B cell (primary cell): Measurements from ENCODE around the gene AGPAT1.

ENCODE experiments used
- CTCF ChIP-seq: fragments of 200-600 bp; IDR thresholded peaks from one replicate; pipeline ENCODE4 v1.8.0; 2022; ENCODE audit warnings: antibody characterized with exemption, mild to moderate bottlenecking
- EZH2 ChIP-seq: IDR thresholded peaks from 2 replicates; pipeline ENCODE4 v1.6.1; 2012; ENCODE audit warnings: borderline replicate concordance, low read depth, mild to moderate bottlenecking, moderate library complexity, low read length; ENCODE audit not compliant: insufficient read depth, poor library complexity, severe bottlenecking

- no peak for TF ChIP-seq CTCF
- TF ChIP-seq EZH2 = no peak
These were observed 49.0 kb downstream of the AGPAT1 start for GRCh38 chr6:32126880-32127279.
